Measurements from ENCODE around the gene GAP43.

DNA sequence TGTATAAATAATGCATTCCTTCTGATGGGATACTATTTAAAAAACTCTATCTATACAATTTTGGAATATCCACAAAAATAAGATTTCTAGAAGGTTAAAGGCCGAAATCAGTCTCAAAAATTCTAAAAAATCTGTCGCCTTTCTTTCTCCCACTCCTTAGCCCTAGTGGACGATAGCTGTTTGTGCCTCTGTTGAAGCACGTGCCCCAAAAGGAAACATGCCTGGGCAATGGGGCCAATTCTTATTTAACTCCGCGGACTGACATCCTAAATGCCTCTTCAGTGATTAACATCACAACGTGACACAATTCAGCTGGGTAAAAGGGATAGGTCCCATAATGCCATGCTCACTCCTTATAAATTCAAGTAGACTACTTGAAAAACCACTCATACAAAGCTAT lies 65.1 kb downstream of the GAP43 start:
- TF ChIP-seq, protein P1, sequence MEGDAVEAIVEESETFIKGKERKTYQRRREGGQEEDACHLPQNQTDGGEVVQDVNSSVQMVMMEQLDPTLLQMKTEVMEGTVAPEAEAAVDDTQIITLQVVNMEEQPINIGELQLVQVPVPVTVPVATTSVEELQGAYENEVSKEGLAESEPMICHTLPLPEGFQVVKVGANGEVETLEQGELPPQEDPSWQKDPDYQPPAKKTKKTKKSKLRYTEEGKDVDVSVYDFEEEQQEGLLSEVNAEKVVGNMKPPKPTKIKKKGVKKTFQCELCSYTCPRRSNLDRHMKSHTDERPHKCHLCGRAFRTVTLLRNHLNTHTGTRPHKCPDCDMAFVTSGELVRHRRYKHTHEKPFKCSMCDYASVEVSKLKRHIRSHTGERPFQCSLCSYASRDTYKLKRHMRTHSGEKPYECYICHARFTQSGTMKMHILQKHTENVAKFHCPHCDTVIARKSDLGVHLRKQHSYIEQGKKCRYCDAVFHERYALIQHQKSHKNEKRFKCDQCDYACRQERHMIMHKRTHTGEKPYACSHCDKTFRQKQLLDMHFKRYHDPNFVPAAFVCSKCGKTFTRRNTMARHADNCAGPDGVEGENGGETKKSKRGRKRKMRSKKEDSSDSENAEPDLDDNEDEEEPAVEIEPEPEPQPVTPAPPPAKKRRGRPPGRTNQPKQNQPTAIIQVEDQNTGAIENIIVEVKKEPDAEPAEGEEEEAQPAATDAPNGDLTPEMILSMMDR (IDR thresholded peaks at IDR 0.05 in 8 of 11, conservative IDR thresholded peaks at IDR 0.05 in 3 of 11), result no peak
- TF ChIP-seq POLR2A (IDR thresholded peaks at IDR 0.05), result no peak
- TF ChIP-seq POLR2AphosphoS5 (IDR thresholded peaks at IDR 0.05), result no peak
